SU-DHL-6 (cell line): ENCODE results near the gene ITSN1.

Source experiments
- CTCF ChIP-seq: fragments of 200-600 bp; sonication (generic); IDR thresholded peaks from one replicate; pipeline ENCODE4 v1.5.1; 2017; ENCODE audit warnings: antibody characterized with exemption, mild to moderate bottlenecking, low read length, moderate library complexity; ENCODE audit not compliant: insufficient read depth, poor library complexity, severe bottlenecking
- EZH2phosphoT487 ChIP-seq: fragments of 200-600 bp; sonication (generic), shearing (Covaris generic); conservative IDR thresholded peaks from 2 replicates; pipeline ENCODE4 v1.6.1; 2018; ENCODE audit warnings: mild to moderate bottlenecking, antibody characterized with exemption, low read length, moderate library complexity, mixed read lengths

GRCh38 chr21:33840771-33841170, 198.5 kb downstream of the ITSN1 start:
- TF ChIP-seq CTCF (no peak), EZH2phosphoT487 (no peak)
